GM06990 (cell line): Measurements from ENCODE around the gene SLCO2A1.

Source experiments
- DNase-seq: peaks from one replicate; pipeline ENCODE4 v3.0.0-alpha.2; 2011; ENCODE audit not compliant: insufficient read length; ENCODE audit errors: extremely low read depth
- H3K27me3 ChIP-seq: replicated peaks from 2 replicates; pipeline ENCODE4 v1.6.0; 2011; ENCODE audit warnings: low read length; ENCODE audit not compliant: control insufficient read depth, insufficient read depth
- H3K36me3 ChIP-seq: 2 replicates; pipeline ENCODE4 v1.5.1; 2011; ENCODE audit warnings: low read length; ENCODE audit not compliant: control insufficient read depth, insufficient read depth
- H3K4me3 ChIP-seq: replicated peaks from 2 replicates; pipeline ENCODE4 v1.5.1; 2011; ENCODE audit warnings: low read depth, mild to moderate bottlenecking, control low read depth, low read length
- CTCF ChIP-seq: IDR thresholded peaks from 2 replicates; pipeline ENCODE4 v1.5.1; 2011; ENCODE audit warnings: low read length, control low read depth, mild to moderate bottlenecking, inconsistent platforms; ENCODE audit not compliant: insufficient read depth, poor library complexity, severe bottlenecking

SLCO2A1 gene

GRCh38 chr3:133999891-134000685 is 29.6 kb downstream of the SLCO2A1 start:
- H3K4me3 ChIP-seq = no peak overlapping the region
- no peaks in the 10 kb centered on the region; the same call in none of the 2 replicates for H3K27me3 ChIP-seq
- no peaks in the 10 kb centered on the region for H3K36me3 ChIP-seq
- no peak for TF ChIP-seq CTCF
- no peak for DNase-seq

GRCh38 chr3:133998691-133999241 is 31.0 kb downstream of the SLCO2A1 start:
- Histone ChIP-seq H3K27me3 (no peaks in the 10 kb centered on the region; the same call in none of the 2 replicates), H3K4me3 (no peak overlapping the region), H3K36me3 (no peaks in the 10 kb centered on the region)
- no peak for TF ChIP-seq CTCF
- no peak for DNase-seq

GRCh38 chr3:133997871-133998635 is 31.7 kb downstream of the SLCO2A1 start:
- no peaks in the 10 kb centered on the region; the same call in none of the 2 replicates for H3K27me3 ChIP-seq
- no peak for TF ChIP-seq CTCF

GRCh38 chr3:133996996-133997395 is 32.7 kb downstream of the SLCO2A1 start:
- no peak overlapping the region for H3K4me3 ChIP-seq
- DNase-seq = no peak
- H3K27me3 ChIP-seq = peaks cover 2% of the 10 kb centered on the region
- H3K36me3 ChIP-seq = no peaks in the 10 kb centered on the region
- no peak for TF ChIP-seq CTCF

More at GRCh38 chr3:133997871-133998635, 31.7 kb downstream of the SLCO2A1 start:
- no peak for DNase-seq
- H3K36me3 ChIP-seq = no peaks in the 10 kb centered on the region
- H3K4me3 ChIP-seq = no peak overlapping the region

GRCh38 chr3:133996251-133996661 is 33.5 kb downstream of the SLCO2A1 start:
- Histone ChIP-seq H3K27me3 (peaks cover 2% of the 10 kb centered on the region), H3K36me3 (no peaks in the 10 kb centered on the region), H3K4me3 (no peak overlapping the region)
- DNase-seq = no peak
- no peak for TF ChIP-seq CTCF
